ENCODE measurements around the gene TLL1.

DNA sequence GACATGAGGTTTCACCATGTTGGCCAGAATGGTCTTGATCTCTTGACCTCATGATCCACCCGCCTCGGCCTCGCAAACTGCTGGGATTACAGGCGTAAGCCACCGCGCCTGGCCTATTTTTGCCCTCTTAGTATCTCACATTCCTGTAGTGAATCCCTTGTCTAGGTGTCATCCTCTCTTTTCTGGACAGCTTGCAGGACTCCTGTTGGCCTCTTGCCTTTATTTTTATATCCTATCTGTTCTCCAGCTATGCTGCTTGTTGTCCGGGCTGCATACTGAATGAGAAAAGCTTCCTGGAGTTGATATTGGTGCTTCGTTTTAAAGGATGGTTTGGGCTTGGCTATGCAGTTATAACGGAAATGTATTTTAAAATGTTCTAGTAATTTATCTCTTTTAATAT is 148.6 kb downstream of the TLL1 start:
- TF ChIP-seq CTCF (conservative IDR thresholded peaks at IDR 0.05; ENCODE audit: low read depth, low read length): no peak
- TF ChIP-seq EZH2 (IDR thresholded peaks at IDR 0.05; ENCODE audit: borderline replicate concordance, low read depth, low read length, poor library complexity, severe bottlenecking): no peak
